GM12878 (cell line): ENCODE measurements around the gene PLXNA4. TPM values are rescaled to one million over a fixed set of nuclear protein-coding genes. Genes with fewer than 3 reads are reported as not detected.

Experiments
- ATAC-seq: fragments of 200-7000 bp; cut with Tn5 transposase; 3 replicates; pipeline ENCODE4 v1.9.1; 2020; ENCODE audit warnings: mild to moderate bottlenecking, moderate library complexity
- BruUV-seq: library from RNA; stranded (reverse); fragments of 400-500 nt; replicated peaks from 2 replicates; lab custom pipeline; 2021; lab: Mats Ljungman, UMichigan
- CTCF ChIA-PET: fragments of 300-600 bp; sonication (Branson Sonifier 250); formaldehyde crosslinking; extraction: SDS; loops from one replicate; lab custom pipeline; 2021; ENCODE audit warnings: inconsistent platforms; lab: Yijun Ruan, JAX
- POLR2A ChIA-PET: fragments of 350-600 bp; formaldehyde crosslinking; extraction: SDS; loops from one replicate; lab custom pipeline; 2021; ENCODE audit warnings: inconsistent platforms; lab: Charles Lee
- RAD21 ChIA-PET: fragments of 300-600 bp; sonication (Branson Sonifier 250); formaldehyde crosslinking; loops from one replicate; lab custom pipeline; 2023; ENCODE audit warnings: antibody characterized with exemption; ENCODE audit not compliant: unreplicated experiment; lab: Charles Lee
- SMC1A ChIA-PET: fragments of 300-600 bp; sonication (Branson Sonifier 250); formaldehyde crosslinking; loops from one replicate; lab custom pipeline; 2023; ENCODE audit not compliant: unreplicated experiment, uncharacterized antibody; lab: Charles Lee
- DNase-seq: peaks from one replicate; pipeline ENCODE4 v3.0.0-alpha.2; 2011; ENCODE audit warnings: low read depth, low spot score
- FAIRE-seq: peaks from 3 replicates; lab custom pipeline; 2011; peaks lifted over from hg19 to GRCh38; lab: Jason Lieb, UNC
- H2AFZ ChIP-seq: 2 replicates; pipeline ENCODE4 v1.6.0; 2011; ENCODE audit warnings: low read depth, low read length, control low read depth; ENCODE audit not compliant: control insufficient read depth
- H3K27ac ChIP-seq: 2 replicates; pipeline ENCODE4 v1.5.1; 2011; ENCODE audit warnings: control low read depth; ENCODE audit not compliant: control insufficient read depth, insufficient read depth
- H3K27me3 ChIP-seq, 2 experiments: replicated peaks in 1 of 2; 2 replicates each; pipeline versions ENCODE4 v1.6.0 to v1.6.1; 2011; ENCODE audit warnings: low read length in 1 of 2; ENCODE audit not compliant: control insufficient read depth in 2 of 2, insufficient read depth in 2 of 2
- H3K36me3 ChIP-seq, 2 experiments: 2 replicates each; pipeline ENCODE4 v1.5.1; 2011; ENCODE audit warnings: low read length in 1 of 2; ENCODE audit not compliant: control insufficient read depth in 2 of 2, insufficient read depth in 2 of 2
- H3K4me1 ChIP-seq: 2 replicates; pipeline ENCODE4 v1.6.1; 2011; ENCODE audit warnings: mild to moderate bottlenecking, low read length, moderate library complexity, mixed read lengths; ENCODE audit not compliant: control insufficient read depth, insufficient read depth
- H3K4me2 ChIP-seq: 2 replicates; pipeline ENCODE4 v1.6.0; 2011; ENCODE audit warnings: control low read depth; ENCODE audit not compliant: control insufficient read depth, insufficient read depth
- H3K4me3 ChIP-seq: fragments of 200-600 bp; sonication (generic); 2 replicates; pipeline ENCODE4 v1.5.1; 2016
- H3K79me2 ChIP-seq: 2 replicates; pipeline ENCODE4 v1.6.0; 2011; ENCODE audit warnings: low read length; ENCODE audit not compliant: control insufficient read depth, insufficient read depth
- H3K9ac ChIP-seq: 2 replicates; pipeline ENCODE4 v1.8.0; 2011; ENCODE audit warnings: low read length, control low read depth, mixed read lengths; ENCODE audit not compliant: control insufficient read depth, insufficient read depth
- H3K9me3 ChIP-seq: replicated peaks from 3 replicates; pipeline ENCODE4 v1.5.1; 2011; ENCODE audit warnings: mild to moderate bottlenecking, low read length; ENCODE audit not compliant: control insufficient read depth, insufficient read depth
- H4K20me1 ChIP-seq: 2 replicates; pipeline ENCODE4 v1.6.0; 2011; ENCODE audit not compliant: control insufficient read depth, insufficient read depth
- BACH1 ChIP-seq: fragments of 450-650 bp; IDR thresholded peaks from 2 replicates; pipeline ENCODE4 v1.6.1; 2017; ENCODE audit warnings: mild to moderate bottlenecking, borderline replicate concordance
- CBX5 ChIP-seq: sonication (generic); IDR thresholded peaks from 2 replicates; pipeline ENCODE4 v1.6.1; 2016; ENCODE audit warnings: low read depth, moderate library complexity, mild to moderate bottlenecking, inconsistent platforms
- CTCF ChIP-seq, 3 experiments: IDR thresholded peaks in 2 of 3; conservative IDR thresholded peaks in 1 of 3; 2 replicates each; pipeline ENCODE4 v1.5.1; 2011; ENCODE audit warnings: low read depth in 3 of 3, low read length in 3 of 3, mild to moderate bottlenecking in 3 of 3, control low read depth in 2 of 3, moderate library complexity in 2 of 3, inconsistent platforms in 1 of 3, mixed read lengths in 1 of 3; ENCODE audit not compliant: control insufficient read depth in 2 of 3, insufficient read depth in 1 of 3; ENCODE audit errors: extremely low read depth in 1 of 3
- HDAC6 ChIP-seq: fragments of 200-600 bp; sonication (generic); IDR thresholded peaks from one replicate; pipeline ENCODE4 v1.8.0; 2017; ENCODE audit warnings: antibody characterized with exemption; ENCODE audit not compliant: unreplicated experiment
- MEF2B ChIP-seq: fragments of 450-650 bp; IDR thresholded peaks from 2 replicates; pipeline ENCODE4 v1.6.1; 2018; ENCODE audit warnings: mild to moderate bottlenecking, moderate library complexity; ENCODE audit not compliant: partially characterized antibody, poor library complexity, severe bottlenecking
- MLLT1 ChIP-seq: fragments of 450-650 bp; IDR thresholded peaks from 2 replicates; pipeline ENCODE4 v1.6.1; 2016; ENCODE audit warnings: mild to moderate bottlenecking
- MTA2 ChIP-seq: fragments of 450-650 bp; IDR thresholded peaks from 2 replicates; pipeline ENCODE4 v1.6.1; 2016; ENCODE audit warnings: low read depth, mild to moderate bottlenecking, moderate library complexity
- MTA3 ChIP-seq: IDR thresholded peaks from 2 replicates; pipeline ENCODE4 v1.6.1; 2012; ENCODE audit warnings: low read length, inconsistent platforms, borderline replicate concordance
- RFX5 ChIP-seq: IDR thresholded peaks from 2 replicates; pipeline ENCODE4 v1.6.1; 2011; ENCODE audit warnings: low read depth, low read length, improper control_type of control experiment
- SIX5 ChIP-seq: IDR thresholded peaks from 2 replicates; pipeline ENCODE4 v1.6.1; 2011; ENCODE audit warnings: mild to moderate bottlenecking, low read depth, low read length, moderate library complexity; ENCODE audit not compliant: severe bottlenecking
- SP1 ChIP-seq: IDR thresholded peaks from one replicate; pipeline ENCODE4 v1.6.1; 2011; ENCODE audit warnings: low read depth, low read length
- SREBF2 ChIP-seq: IDR thresholded peaks from 2 replicates; pipeline ENCODE4 v1.6.1; 2012; ENCODE audit warnings: mild to moderate bottlenecking, low read length
- TBL1XR1 ChIP-seq: IDR thresholded peaks from 2 replicates; pipeline ENCODE4 v1.6.1; 2012; ENCODE audit warnings: low read depth, low read length, improper control_type of control experiment
- ZBTB4 ChIP-seq: fragments of 450-650 bp; formaldehyde crosslinking; IDR thresholded peaks from 2 replicates; pipeline ENCODE4 v1.4.0; 2022; ENCODE audit warnings: mild to moderate bottlenecking, moderate library complexity
- WGBS: methylation state at CpG from one replicate; pipeline ENCODE4 v1.1.6; 2016; ENCODE audit warnings: low lambda C conversion rate; ENCODE audit not compliant: insufficient replicate concordance, insufficient coverage; ENCODE audit errors: missing lambda C conversion rate; 5-methylcytosine and 5-hydroxymethylcytosine counted together
- in situ Hi-C: fragments of 300-500 bp; cut with MboI; formaldehyde crosslinking; loops from 9 replicates; pipeline ENCODE4 v1.14.3; 2018; ENCODE audit warnings: mixed read lengths
- intact Hi-C: fragments of 100-400 bp; cut with micrococcal nuclease; formaldehyde crosslinking; loops from one replicate; pipeline ENCODE4 v1.14.2; 2022; ENCODE audit not compliant: unreplicated experiment
- polyA plus RNA-seq, 11 experiments: library from polyadenylated mRNA; depleted of rRNA in 4 of 11; unstranded in 6 of 11; stranded (reverse) in 5 of 11; fragments of >200 nt; fragmentation: Nextera tagmentation in 4 of 11; fragmentation: Illumina TruSeq in 1 of 11; extraction: Ambion mirVana in 4 of 11; extraction: Trizol in 1 of 11; gene quantifications; 1 replicate in 1 of 11; 2 replicates in 10 of 11; pipeline versions ENCODE4 v1.2.1 to v1.2.3, GENCODE V29; 2011 to 2016; ENCODE audit warnings: inconsistent platforms in 2 of 11, missing spikeins in 2 of 11, low read depth in 1 of 11
- total RNA-seq, 4 experiments: library from RNA; depleted of rRNA in 3 of 4; stranded (reverse); fragments of >200 nt in 3 of 4; fragmentation: Illumina TruSeq in 1 of 4; extraction: Trizol in 1 of 4; gene quantifications; 2 replicates each; pipeline versions ENCODE4 v1.2.1 to v1.2.3, GENCODE V29; 2013 to 2021

PLXNA4 gene
- total and polyA plus RNA-seq, 10 of the 15 experiments (the other 5 are each of a cell fraction or from before 2014, with no cell fraction given): 0.03 TPM; not detected in 9

- intact Hi-C loops (no loop called here), in situ Hi-C loops (no loop called here)
- peaks cover 0 to 2% of the 10 kb centered on the region in 2 experiments; a peak in 2 of 4 replicates for H3K27me3 ChIP-seq
- no peaks in the 10 kb centered on the region for H3K4me1 ChIP-seq
- no peak overlapping the region for H3K4me3 ChIP-seq
- H3K27ac ChIP-seq: no peak overlapping the region
- TF ChIP-seq CTCF (IDR thresholded peaks at IDR 0.05 in 2 of 3, conservative IDR thresholded peaks at IDR 0.05 in 1 of 3; ENCODE audit: control insufficient read depth in 2 of 3, extremely low read depth in 1 of 3, insufficient read depth in 1 of 3, low read depth in 3 of 3, low read length in 3 of 3) (no peak), MTA2 (no peak), MLLT1 (no peak), BACH1 (no peak), MEF2B (no peak), SIX5 (no peak), RFX5 (no peak), ZBTB4 (CRISPR knock-in tag) (no peak), CBX5 (no peak), MTA3 (no peak), HDAC6 (no peak), SREBF2 (no peak), SP1 (no peak), TBL1XR1 (no peak)
- no peaks in the 10 kb centered on the region for H3K36me3 ChIP-seq
- CTCF ChIA-PET: no interaction called here
- 24% methylated on average over 8 of the region's 8 CpGs for WGBS
- H3K9me3 ChIP-seq: no peaks in the 10 kb centered on the region
- BruUV-seq: no TSS peak
- RAD21 ChIA-PET: no interaction called here
- H2AFZ ChIP-seq: no peak overlapping the region
- no peak for FAIRE-seq
- H3K9ac ChIP-seq: no peak overlapping the region
- SMC1A ChIA-PET: no interaction called here
- no peak overlapping the region for H3K4me2 ChIP-seq
- no peak for ATAC-seq
- POLR2A ChIA-PET: no interaction called here
- DNase-seq: no peak
- no peaks in the 10 kb centered on the region for H3K79me2 ChIP-seq
- H4K20me1 ChIP-seq: no peaks in the 10 kb centered on the region
Measured at GRCh38 chr7:132078891-132079735, 497.2 kb downstream of the PLXNA4 start.
